HG03097 (cell line): ENCODE results near the gene CSF1.

Experiments
- ATAC-seq: cut with Tn5 transposase; IDR thresholded peaks from one replicate; pipeline ENCODE4 v1.9.1; 2021; ENCODE audit not compliant: unreplicated experiment, low FRiP score

The CSF1 gene

GRCh38 chr1:109882288-109883245 lies 28.1 kb upstream of the CSF1 start:
- ATAC-seq = no peak

- ATAC-seq = no peak
Measured at GRCh38 chr1:109883248-109883955, 27.2 kb upstream of the CSF1 start.

DNA sequence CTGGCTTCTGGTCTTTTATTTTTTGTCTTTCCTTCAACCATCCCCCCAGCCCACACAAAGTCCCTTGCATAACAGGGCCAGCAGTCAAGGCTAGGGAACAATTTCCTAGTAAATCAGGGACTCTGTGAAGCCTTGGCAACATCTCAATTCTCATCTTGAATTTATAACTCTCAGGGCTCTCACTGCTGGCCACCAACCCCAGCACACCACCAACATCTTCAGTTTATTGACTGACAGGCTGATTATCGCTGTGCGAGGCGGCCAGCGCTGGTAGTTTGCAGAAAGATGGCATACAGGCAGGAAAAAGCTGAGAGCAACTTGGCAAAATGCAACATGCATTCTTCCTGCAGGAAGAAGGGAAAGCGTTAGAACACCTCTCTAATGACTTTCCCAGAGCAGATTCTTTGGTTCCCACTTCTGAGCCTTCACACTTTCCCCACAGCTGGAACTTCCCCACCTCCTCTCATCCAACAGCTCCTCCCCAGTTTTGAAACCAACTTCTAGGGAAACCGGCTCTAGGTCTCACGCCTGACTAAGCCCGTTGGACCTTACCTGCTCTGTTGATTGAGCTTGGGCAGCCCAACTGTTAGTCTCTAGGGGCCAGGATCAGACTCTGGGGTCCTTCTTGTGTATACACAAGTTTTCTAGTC lies 26.3 kb upstream of the CSF1 start:
- ATAC-seq = no peak

DNA sequence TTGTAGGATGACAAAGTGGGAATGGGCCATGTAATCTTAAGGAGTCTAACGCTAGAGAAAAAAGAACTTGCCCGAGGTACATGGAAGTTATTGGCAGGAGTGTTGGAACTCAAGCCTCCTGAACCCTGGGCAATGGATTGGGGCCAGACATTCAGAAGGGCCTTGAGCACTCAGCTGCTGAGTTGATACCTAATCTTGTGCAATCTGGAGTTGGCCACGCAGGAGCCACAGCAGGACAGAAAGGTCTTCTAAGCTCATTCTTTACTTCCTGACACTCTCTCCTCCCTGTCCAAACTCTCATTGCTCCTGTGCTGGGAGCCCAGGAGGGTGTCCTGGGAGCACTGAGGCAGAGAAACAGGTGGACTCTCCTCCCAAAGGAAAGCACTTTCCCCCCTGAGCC lies 25.1 kb upstream of the CSF1 start:
- no peak for ATAC-seq

GRCh38 chr1:109886827-109887226 lies 23.8 kb upstream of the CSF1 start:
- no peak for ATAC-seq

DNA sequence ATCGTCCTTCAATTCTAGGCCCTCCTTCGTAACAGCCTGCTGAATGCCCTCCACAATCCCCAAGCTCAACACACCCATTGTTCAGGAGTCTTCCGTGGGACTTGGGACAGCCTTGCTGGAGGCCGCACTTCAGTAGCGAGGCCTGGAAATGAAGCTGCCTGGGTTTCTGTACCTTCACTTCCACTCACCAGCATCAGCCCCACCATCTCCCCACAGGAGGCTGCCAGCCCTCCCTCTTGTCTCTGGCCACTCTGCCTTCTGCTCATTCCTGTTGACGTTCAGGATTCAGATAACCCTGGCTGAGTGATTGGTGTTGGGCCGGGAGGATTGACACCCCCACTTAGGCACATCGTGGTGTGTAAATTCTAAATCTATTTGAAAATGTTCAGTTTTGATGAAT lies 23.4 kb upstream of the CSF1 start:
- ATAC-seq = no peak

DNA sequence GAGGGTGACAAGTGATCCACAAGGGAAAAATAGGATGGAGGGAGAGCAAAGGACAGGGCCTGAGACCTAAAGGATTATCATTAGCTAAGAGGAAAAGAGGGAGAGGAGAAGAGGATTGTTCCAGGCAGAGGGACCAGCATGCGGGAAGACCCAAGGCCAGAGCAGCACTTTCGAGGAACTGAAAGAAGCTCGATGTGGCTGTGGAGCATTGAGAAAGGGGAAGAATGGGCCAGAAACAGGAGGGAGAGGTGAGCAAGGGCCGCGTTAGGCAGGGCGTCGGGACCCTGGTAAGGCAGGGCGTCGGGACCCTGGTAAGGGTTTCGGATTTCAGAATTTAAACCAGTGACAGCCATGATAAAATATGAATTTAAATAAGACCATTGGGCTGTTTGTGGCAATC lies 22.8 kb upstream of the CSF1 start:
- ATAC-seq = no peak

GRCh38 chr1:109889094-109889493 lies 21.6 kb upstream of the CSF1 start:
- ATAC-seq = no peak

DNA sequence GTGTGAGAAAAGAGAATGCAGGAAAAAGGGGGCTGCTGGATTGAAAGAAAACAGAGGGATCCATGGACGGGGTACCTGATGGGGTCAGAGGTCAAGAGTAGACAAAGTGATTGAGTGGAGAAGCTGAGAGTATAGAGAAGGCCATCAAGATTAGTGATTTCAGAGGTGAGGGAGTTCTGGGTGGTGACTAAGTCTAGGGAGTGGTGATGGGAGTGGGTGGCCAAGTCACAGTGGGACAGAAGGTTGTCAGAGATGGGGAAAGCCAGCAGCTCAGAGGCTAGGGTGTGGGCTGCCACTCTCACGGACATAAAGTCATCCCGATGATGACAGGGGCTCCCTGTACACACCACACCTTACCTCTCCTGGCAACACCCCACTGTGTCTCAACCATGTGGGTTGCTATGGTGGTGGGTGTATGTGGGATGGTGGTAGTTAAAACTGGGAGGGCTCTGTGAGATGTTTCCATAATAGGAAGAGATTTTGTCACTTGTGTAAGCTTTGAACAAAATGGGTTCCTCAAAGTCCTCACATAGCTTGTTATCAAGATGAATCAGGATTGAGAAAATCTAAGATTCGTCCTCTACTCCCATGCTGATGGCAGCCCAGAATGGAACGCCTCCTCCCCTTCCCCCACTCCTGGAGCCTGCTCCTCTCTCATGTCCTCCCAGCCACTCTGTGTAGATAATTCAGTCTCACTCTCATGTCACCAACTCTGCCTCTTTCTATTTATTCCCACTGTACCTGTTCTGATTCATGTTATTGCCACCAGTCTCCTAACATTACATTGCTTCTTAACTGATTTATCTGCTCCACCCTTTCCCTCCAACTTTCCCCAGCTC lies 20.3 kb upstream of the CSF1 start:
- no peak for ATAC-seq

DNA sequence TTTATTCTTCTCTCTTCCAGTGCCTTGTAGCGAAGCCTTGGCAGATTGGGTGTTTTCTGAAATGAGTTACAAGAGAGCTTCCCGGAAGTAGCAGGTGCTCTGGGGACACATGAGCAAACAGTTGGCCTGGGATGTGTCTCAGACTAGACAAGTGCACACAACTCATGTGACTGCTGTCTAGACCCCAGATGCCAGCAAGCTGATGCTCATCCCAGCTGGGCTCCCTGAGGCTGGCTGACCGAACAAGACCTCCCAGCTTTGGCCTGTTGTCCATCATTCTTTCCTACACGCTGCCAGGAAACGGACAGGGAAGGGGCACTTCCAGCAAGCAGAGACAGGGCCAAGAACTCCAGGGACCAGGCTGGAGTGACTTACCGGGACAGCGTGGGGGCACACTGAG lies 18.7 kb upstream of the CSF1 start:
- no peak for ATAC-seq

DNA sequence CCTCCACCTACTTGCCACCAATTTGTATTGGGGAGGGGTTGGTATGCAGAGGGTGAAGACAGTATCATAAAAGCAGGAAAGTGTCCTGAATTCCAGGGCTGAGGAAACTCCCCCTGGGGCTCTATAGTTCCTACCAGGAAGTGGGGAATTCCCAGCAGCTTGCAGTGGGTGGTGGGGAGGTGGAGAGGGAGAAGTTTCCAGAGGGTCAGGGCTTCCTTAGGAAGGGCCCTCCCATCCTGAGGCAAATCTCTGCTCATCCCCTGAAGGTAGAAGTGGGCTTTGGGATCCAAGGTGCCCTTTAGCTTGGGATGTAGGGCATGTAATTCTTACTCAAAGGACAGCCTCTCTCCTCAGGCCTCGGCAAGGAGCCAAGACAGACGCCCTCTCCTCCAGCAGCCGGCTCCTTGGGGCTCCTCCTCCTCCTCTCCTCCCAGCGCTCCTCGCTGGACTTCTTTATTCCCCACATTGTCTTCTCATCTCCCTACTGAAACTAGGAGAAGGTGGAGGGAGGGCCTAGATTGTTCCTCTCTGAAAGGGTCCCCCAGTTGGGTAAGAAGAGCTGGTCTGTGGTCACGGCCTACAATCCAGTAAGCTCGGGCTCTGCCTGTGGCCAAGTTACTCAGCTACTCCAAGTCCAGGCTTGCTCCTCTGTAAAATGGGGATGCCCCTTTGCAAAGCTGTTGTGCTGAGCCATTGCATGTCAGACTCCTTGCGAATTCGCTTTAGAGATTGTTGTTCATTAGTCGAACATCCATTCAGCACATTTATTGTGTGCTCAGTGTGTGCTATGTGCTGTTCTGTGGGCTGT lies 17.9 kb upstream of the CSF1 start:
- ATAC-seq = no peak

DNA sequence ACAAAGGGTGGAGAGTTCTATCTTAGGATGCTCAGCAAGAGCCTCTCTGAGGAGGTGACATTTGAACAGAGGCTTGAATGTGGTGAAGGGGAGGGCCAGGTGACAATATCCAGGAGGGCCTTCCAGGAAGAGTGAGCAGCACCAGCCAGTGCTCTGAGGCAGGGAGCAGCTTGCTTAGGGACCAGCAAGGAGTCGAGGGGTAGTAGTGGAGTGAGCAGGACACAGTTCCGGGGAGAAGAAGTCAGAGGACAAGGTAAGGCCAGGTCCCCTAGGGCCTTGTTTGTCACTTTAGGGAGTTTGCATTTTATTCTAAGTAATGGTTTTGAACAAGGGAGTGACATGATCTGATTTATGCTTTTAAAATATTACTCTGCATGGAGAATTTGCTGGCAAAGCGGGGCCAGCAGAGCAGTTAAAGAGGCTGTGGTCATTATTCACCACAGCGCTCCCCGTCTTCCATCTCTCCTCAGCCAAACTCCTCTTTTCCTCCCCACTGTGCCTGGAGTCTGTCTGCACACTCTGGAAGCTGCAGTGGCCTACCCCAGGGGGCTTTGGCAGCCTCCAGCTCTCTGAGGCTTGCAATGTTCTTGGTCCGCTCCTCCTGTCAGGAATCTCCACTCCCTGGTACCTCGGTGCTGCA lies 17.0 kb upstream of the CSF1 start:
- no peak for ATAC-seq

DNA sequence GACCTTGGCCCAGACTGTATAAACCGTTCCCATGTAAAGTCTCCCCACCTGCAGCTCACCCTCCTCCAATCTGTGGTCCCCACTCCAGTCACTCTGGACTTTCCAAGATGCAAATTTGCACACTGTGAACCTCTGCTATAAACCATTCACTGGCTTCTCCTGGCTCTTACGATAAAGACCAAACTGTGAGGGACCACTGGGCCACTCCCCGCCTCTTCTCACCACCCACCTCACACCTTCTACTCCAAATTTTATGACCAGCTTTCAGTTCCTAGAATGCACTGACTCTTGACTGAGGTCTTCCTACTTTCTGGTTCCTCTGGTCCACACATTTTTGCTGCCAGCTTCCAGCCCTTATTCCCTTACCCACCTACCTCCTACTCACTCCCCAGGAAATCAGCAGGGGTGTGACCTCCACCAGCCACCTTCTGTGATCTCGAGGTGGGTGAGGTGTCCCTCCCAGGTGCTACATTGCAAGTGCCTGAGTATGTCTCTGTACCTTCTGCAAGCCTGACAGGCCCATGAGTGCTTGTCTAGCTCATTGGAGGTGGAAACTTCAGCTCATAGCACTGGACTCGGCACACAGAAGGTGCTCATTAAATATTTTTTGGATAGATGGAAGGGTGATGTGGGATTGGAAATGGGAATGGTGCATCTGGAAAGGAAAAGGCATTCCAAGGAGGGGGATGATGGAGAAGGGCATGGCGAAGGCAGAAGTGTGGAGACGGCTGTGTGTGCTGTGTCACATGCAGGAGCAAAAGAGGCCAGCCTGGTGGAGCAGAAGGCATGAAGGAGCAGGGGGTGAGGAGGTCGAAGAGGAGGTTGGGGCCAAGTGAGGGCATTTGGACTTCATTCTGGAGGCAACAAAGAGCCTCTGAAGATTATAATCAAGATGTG lies 15.6 kb upstream of the CSF1 start:
- no peak for ATAC-seq

GRCh38 chr1:109895720-109896504 lies 14.7 kb upstream of the CSF1 start:
- no peak for ATAC-seq

DNA sequence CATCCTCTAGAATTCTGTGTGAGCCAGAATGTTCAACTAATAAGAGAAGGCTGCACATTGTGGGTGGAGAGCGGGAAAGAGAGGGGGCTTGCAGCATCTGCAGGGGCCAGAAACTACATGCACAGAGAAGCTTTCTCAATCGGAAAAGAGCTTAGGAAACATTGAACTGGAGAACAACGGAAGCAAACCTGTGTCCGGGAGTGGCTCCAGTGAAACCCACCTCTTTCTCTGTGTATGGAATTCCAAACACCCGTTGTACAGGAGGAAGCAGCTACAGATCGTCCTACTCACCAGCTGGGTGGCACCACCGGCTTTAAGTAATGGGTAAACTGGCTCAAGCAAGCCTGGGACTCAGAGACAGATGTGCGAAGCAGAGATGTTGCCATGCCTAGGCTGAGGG lies 14.0 kb upstream of the CSF1 start:
- ATAC-seq = no peak

GRCh38 chr1:109897259-109897955 lies 13.2 kb upstream of the CSF1 start:
- ATAC-seq = no peak

DNA sequence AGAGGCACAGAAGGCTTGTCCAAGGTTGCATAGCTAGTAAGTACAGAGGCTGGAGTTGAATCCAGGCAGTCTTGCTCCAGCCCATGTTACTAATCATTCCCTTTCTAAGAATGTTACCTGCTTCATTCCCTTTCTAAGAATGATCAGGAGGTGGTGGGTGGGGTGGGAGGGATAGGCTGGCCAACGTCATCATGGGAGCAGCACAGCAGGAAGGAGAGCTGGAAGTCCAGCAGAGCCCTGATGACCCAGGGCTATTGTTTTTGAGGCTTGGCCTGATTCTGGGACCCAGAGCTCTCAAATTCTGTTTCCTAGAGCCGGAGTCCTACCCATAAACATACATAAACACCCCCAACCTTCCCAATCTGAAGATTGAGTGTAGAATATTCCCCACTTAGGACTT lies 11.8 kb upstream of the CSF1 start:
- ATAC-seq = no peak
